ENCODE data around the gene PRKCA.
A peak's percentile ranks its signal among the peaks of the same experiment; 100 is the strongest.

PRKCA gene

DNA sequence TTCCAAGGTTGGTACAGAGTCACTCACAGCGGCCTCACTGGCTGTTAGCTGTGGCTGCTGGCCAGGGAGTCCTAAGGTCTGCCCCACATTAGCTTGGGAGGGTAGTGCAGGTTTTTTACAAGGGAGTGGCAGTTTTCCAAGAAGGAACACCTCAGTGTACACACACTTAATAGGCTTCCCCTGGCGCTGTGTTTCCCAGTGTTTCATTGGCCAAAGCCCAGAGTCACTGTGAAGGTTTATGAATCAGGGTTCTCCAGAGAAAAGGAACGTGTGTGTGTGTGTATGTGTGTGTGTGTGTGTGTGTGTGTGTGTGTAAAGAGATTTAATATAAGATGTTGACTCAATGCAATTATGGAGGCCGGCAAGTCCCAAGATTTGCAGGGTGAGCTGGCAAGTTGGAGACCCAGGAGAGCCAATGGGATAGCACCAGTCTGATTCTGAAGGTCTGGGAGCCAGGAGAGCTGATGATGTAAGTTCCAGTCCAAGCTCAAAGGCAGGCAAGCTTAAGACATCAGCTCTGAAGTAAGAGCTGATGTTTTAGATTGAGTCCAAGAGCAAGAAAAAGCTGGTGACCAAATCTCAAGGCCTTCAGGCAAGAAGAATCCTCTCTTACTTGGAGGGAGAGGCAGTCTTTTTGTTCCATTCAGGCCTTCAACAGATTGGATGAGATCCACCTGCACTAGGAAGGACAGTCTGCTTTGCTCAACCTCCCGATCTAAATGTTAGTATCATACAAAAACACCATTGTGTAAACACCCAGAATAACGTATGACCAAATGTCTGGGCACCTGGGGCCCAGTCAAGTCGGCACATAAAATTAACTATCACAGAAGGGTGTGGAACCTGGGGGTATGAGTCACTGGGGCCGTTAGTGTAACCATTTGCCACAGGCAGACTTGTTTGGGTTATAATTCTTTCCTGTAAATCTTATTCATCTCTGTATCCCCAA is 206.8 kb downstream of the PRKCA start:
- DNase-seq (ENCODE audit: low read depth in 1 of 2, low spot score in 1 of 2), result peak in 1 of 2 donors; percentile 33

DNA sequence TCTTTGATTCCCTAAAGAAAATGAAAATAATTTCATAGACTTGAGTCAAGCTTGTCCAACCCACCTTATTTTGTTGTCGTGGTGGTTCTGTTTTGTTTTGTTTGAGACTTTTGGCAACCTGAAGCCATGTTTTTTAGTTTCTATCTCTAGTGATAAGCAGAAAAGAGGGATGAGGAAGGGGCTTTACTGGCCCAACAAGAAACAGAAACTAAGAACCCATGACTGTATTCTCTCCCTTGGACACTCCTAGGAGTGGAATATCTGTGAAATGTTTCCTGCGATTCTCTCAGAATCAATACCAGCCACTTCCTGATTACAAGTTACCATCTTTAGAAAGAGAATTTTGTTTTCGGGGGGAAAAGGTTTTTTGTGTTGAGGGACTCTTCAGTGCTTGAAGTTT is 207.5 kb downstream of the PRKCA start:
- no peak for DNase-seq (ENCODE audit: low read depth in 1 of 2, low spot score in 1 of 2)

DNA sequence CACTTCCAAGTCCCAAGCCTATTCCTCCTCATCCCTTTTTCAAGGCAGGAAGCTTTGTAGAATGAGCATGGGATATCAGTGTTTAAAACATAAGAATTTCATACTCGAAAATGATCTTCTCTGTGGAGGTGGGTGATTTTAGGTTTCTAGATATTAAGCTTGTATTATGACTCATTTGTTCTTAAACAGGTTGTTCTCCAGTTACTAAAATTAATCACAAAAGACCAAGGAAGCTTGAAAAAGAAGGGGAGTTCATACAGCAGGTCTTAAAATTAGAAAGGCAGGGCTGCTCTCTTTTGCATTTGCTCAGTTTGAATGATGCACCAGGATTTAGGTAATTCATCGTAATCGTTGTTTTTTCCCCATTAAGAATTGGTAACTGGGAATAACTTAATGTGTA is 208.7 kb downstream of the PRKCA start:
- no peak for DNase-seq (ENCODE audit: low read depth in 1 of 2, low spot score in 1 of 2)

DNA sequence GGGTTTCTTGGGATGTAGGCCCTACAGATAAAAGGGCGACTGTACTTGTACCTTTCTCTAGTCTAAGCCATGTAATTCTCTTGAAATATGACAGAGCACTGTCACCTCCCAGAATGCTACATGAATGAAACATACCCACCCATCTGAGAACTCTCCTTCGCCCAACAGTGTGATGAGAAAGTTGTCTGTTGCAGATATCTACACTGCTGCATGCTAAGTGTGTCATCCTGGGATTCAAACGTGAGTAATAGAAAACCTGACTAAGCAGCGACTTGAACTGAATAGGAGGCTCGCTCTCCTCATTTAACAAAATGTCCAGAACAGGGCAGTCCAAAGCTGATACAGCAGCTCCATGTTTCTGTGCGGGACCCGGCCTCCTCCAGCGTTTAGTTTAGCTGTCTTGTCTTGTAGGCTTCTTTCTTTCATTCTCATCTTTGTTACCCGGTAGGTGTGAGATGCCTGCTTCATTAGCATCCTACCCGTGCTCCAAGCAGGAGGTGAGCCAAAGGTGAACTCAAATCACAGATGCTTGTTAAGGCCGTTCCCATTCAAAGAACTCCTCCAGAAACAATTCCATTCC is 211.9 kb downstream of the PRKCA start:
- DNase-seq (ENCODE audit: low read depth in 1 of 2, low spot score in 1 of 2), result no peak

DNA sequence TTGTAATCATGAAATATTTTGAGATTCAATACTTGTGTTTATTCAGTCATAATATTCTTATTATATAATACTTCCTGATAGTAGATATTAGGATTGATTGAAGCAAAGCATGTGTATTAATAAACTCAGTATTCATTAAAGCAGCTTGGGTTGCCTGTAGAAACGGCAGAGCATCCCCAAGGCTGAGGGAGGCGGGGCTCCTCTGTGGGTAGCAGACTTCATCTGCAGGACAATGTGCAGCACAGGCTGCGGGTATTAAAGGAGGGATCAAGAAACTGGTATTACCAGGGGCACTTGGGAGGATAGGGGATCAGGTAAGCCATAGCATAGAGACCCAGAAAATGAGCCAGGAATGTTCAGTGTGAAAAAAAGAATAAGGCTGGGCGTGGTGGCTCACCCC is 213.6 kb downstream of the PRKCA start:
- DNase-seq (ENCODE audit: low read depth in 1 of 2, low spot score in 1 of 2), result no peak

DNA sequence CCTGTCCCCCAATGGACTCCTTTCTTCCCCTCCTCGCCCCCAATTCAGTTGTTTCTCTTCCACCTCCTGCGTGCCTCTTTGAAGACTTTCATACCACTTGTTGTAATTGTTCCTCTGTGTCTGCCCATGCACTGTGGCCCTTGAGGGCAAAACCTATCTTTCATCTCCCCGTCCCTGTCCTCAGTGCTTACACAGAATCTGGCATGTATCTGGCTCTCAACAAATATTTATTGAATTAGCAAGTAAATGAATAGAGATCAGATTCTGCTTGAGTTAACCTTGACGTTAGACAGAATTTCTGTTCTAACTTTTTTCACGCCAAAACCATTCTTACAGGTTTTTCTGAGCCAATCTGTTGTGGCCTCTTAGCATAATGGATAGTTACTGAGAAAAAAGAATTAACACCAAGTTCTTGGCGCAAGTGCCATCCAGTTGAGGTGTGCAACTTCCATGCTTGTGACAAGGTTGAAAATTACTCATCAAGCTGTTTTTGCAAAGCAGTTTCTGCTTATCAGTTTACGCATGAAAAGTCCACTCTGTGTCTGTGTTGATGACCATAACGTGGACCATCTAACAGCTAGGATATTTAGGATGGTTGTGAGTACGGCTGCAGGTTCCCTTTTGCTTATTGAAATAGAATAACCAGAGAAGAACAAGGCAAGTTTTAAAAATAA is 215.1 kb downstream of the PRKCA start:
- no peak for DNase-seq (ENCODE audit: low read depth in 1 of 2, low spot score in 1 of 2)

DNA sequence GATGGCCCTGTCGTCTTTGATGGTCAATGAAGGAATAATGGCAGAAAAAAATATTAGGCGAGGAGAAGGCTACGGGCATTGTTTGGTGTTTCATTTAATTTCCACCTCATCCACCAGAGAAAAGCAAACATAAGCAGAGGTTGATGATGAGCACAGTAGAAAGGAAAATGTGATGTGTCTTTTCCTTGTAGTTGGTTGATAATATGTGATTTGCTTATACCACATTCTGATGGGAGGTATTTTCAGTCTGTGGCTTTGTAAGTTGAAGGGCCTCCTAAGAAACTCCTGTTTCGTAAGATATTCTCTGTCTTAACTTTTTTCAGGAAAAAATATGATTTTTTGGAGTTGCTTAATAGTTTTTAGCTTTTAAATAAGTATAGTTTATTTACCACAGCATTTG is 215.7 kb downstream of the PRKCA start:
- DNase-seq (ENCODE audit: low read depth in 1 of 2, low spot score in 1 of 2), result no peak

DNA sequence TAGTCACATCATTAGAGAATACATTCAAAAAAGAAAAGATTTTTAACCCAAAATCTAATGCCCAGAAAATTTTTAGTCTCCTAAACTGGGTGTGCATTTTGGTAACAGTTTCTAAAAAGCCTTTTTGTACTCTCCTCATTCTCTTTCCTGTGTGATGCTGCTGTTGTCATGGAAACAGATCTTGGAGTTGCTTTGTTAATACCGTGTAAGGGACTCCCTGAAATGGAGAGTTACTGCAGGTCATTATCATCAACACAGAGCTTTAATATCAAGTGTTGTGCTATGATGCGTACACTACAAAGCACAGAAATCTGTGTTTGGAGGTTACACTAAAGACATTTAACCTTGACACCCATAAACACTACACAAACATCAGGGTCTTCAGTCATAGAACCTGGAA is 216.3 kb downstream of the PRKCA start:
- DNase-seq (ENCODE audit: low read depth in 1 of 2, low spot score in 1 of 2), result no peak

DNA sequence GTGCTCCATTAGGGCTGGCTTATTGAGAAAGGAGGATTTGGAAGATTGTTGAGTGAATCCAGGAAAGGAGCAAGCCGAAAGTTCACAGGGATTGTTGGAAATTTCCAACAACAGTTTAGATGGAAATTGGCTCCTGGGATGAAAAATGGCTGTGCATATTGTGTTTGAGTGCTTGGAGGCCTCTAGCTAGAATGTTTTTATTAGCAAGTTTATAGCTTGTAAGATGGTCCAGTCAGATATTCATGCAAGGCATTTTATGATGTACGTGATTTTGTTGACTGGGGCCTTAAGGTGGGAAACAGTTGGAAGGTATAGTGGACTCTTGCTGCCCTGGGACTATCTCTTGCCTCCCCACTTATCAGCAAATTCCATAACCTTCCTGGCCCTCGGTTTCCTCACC is 216.7 kb downstream of the PRKCA start:
- no peak for DNase-seq (ENCODE audit: low read depth in 1 of 2, low spot score in 1 of 2)

DNA sequence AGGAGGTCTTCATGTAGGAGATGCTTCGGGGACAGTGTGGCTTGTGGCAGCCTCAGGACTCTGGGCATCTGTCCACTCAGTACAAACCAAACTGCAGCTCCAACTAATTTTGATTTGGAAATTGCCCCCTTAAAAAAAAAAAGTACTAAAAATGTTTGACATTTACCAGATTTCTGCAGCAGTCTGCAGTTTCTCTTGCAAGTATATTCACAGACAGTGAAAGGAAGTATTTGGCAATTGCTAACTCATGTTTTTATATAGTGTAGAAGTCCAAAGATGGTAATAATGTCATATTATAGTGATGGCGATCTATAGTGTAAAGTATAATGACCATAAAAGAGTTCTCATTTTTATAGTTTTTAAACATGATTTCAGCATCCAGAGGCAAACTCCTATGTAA is 218.6 kb downstream of the PRKCA start:
- no peak for DNase-seq (ENCODE audit: low read depth in 1 of 2, low spot score in 1 of 2)

DNA sequence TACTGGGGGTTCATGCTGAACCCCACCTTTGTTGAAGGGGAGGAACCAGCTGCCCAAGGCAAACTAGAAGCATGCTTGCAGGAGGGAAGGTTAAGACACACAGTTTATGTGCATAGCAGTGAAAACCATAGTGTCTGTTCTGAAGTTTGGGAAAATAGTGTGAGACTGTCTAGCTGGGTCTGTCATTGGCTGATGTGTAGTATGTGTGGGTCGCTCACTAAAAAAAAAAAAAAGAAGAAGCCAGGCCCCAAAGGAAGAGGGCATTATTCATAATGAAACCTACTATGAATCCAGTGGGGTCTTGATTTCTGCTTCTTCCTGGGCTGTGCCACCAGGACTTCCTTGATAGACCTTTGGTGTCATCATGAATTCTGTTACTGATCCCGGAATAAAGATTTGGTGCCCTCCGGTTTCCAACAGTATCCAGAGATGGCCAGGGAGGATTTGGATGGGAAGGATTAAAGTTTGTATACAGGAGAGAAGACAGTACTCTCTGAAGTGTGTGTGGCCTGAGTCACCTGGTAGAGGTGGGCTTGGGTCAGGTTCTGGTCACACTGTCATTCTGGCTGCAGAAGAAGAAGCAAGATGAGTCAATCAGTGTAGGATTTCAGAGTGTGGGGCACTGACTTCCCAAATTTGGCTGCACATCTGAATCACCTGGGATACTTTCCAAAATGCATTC is 220.3 kb downstream of the PRKCA start:
- no peak for DNase-seq (ENCODE audit: low read depth in 1 of 2, low spot score in 1 of 2)

DNA sequence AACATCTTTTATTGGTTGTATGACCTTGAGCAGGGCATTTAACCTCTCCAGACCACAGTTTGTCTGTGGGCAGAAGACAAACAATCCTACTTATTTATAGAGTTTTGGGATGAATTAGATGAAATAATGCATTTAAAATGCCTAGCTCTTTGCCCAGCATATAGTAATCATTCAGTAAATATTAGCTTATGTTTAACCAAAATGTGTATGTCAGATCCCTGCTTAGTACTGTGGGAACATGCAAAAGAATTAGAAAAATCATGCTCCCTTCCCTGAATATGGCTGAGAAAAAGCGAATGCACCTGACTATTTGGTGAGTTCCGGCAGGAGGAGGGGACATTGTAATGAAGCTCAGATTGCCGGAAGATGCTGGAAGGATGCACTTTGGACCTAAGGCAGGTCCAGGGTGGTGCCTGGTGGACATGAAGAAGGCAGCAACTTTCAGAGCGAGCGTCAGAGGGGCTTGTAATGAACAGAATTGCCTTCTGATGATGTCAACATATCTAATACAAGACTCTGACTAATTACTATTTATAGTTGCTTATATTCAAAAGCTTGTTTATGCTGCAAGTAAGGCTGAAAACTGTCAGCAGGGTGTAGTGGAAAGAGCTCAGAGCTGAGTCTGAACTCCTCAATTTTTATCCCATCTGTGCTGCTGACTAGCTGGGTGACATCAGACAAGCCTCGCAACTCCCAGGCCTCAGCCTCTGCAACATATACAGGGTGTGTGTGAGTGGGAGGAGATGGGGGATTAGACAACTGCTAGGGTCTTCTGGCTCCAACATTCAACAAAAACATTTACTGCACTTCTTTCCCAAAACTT is 221.2 kb downstream of the PRKCA start:
- DNase-seq (ENCODE audit: low read depth in 1 of 2, low spot score in 1 of 2), result no peak

DNA sequence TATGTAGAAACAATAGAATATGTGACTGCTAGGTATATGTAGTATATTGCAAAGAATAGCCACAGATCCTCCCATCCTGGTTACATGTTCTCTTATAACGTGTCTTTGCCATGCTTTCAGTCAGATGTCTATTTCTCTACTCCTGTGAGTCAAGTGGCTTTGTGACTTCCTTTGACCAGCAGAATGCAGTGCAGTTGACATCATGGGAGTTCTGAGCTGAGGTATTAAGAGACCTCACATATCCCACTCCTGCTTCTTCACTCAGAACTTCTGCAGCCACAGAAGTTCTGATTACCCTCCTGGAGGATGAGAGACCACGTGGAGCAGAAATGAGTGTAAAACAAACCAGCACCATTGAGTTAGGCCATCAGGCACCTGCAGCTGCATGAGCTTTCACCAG is 222.5 kb downstream of the PRKCA start:
- DNase-seq (ENCODE audit: low read depth in 1 of 2, low spot score in 1 of 2), result no peak

DNA sequence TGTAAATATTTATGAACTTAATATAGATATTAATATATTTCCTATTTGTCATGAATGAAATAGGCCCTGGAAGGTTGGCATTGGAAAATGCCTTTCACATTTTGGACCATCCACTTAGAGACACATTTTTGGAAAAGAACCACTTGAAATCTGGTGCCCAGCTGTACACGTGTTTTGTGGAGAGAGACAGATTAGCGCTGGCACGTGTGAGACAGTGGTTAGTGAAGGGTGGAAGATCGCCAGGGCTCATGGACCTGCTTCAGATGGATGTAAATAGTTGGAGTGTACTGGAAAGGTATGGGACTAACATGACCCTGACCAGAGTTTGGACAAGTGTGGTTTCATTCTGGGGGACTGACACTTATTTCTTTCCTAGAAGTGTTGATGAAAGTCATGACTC is 222.9 kb downstream of the PRKCA start:
- no peak for DNase-seq (ENCODE audit: low read depth in 1 of 2, low spot score in 1 of 2)

DNA sequence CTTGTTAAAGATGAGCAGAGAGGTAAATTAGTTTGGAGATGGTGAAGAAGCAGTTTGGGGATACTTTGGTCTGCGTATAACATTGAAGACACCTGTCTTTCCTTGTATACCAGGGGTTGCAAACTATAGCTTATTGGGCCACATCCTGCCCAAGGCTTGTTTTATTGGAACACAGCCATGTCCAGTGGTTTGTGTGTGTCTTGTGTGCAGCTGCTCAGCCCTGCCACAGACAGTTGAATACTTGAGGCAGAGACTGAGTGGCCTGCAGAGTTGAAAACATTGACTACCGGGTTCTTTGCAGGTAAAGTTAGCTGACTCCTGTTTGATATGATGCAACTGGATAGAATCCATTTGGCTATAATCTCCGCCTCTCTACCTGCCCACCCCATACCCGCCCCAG is 224.4 kb downstream of the PRKCA start:
- DNase-seq (ENCODE audit: low read depth in 1 of 2, low spot score in 1 of 2), result no peak

DNA sequence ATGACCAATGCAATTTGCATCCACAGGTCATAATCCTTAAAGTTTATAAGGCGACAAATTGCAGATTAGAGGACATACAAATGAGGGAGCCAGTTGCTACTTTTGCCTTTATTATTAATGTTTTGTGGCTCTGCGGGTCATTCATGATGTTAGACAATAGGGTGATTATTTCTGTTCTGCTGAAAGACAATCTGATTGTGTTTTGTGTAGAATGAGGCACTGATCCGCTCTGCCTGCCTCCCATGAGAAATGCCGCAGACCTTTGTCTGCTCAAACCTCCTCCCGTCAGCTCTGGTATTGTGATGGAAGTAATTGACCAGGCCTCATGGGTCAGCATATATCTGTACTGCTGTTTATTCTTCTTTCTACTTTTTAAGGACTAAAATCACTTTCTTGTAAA is 224.9 kb downstream of the PRKCA start:
- DNase-seq (ENCODE audit: low read depth in 1 of 2, low spot score in 1 of 2), result no peak

DNA sequence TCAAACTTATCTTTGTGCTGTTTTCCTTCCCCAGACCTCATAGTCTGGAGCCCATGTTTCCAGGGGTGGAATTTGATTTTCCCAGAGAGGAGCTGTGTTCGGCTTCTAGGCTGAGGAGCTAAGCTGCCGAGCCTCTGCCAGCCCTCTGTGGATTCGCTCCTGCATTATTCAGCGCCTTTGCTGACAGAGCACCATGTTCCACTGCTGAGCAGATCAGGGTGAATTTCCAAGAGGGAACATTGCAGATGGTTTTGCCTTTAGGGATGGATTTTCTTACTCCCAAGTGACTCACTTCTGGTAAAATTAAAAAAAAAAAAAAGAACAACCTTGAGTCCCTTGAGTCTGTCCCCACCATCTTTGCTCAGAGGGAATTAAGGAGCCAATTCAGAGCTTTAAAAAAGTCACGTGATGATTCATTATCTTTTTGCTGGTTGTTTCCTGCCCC is 229.5 kb downstream of the PRKCA start:
- DNase-seq (ENCODE audit: low read depth in 1 of 2, low spot score in 1 of 2), result no peak

DNA sequence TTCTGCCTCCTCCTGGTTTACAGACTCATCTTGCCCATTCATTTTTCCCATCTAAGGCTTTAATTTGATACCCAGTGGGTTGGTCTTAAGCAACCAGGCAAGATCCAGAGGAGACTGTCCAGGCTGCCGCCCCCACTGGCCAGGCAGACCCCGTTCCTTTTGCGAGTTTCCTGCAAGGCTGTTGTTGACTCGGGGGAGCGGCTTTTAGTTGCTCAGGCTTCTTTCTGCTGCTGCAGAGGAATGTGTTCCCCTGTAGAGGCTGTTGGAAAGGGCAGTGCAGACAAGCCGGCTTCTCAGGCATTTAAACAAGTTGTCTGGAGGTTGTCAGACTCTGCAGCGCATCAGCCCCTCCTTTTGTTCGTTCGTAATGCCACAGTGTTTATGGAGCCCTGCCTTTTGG is 231.2 kb downstream of the PRKCA start:
- no peak for DNase-seq (ENCODE audit: low read depth in 1 of 2, low spot score in 1 of 2)

DNA sequence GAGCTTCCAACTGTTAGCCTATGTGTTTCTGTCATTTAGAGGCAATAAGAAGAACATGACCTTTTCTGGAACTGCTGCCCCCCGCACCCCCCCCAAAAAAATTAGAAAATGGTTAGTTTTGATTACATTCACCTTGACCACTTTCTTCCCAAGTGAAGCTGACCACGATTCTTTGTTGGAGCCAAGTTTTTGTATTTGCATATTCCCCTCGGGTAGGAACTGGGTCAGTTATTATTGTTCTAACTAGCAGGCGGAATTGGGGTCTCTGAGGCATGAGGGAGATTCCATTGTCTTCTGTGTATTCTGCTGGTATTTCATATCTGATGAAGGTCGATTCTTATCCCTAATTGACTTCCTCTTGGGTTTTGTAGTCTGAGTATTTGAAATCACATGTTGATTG is 231.6 kb downstream of the PRKCA start:
- DNase-seq (ENCODE audit: low read depth in 1 of 2, low spot score in 1 of 2), result no peak

DNA sequence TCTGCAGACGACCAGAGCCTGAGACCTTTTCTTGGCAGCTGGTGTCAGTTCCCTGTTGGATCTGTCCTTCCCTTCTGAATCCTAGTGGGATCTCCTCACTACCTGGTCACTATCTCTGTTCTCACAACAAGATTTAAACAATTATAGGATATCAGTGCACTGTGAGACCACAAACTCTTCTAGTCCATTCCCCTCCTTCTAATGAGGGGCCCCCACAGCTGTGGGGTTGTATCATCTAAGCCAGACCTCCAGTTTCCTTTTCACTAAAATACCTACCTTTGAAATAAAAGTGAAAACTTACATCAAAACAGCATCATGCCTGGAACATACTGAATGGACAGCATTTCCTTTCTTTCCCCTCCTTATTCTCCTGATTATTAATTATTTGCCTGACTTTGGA is 233.2 kb downstream of the PRKCA start:
- no peak for DNase-seq (ENCODE audit: low read depth in 1 of 2, low spot score in 1 of 2)

DNA sequence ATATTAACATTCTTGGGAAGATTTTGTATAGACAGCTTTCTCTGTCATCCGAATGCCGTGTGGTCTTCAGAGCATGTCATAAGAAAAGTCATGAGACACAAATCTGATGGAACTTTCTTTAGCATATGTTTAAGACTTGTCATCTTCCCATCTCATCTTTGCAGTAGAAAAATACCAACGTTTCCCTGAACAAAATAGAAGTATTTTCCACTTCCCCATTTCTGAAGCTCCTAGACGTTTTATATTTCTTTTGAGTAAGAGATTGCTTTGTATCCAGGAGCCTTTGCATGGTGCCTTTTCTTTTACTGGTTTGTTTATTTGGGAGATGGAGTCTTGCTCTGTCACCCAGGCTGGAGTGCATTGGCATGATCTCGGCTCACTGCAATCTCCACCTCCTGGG is 235.1 kb downstream of the PRKCA start:
- DNase-seq (ENCODE audit: low read depth in 1 of 2, low spot score in 1 of 2), result no peak
